Prostate gland (tissue), 2 donors: ENCODE results near the gene ZFHX2.

Experiments used
- POLR2A ChIP-seq: fragments of 450-650 bp; IDR thresholded peaks from one replicate; pipeline ENCODE4 v1.6.1; 2016; ENCODE audit warnings: antibody characterized with exemption, mild to moderate bottlenecking
- TF ChIP-seq, protein P1 (sequence below), 4 experiments: fragments of 200-600 bp in 2 of 4; fragments of 450-650 bp in 2 of 4; sonication (generic) in 2 of 4; IDR thresholded peaks; 1 replicate in 3 of 4; 2 replicates in 1 of 4; pipeline ENCODE4 v1.5.1; 2016 to 2019; ENCODE audit warnings: antibody characterized with exemption in 4 of 4, mild to moderate bottlenecking in 2 of 4, moderate library complexity in 2 of 4

DNA sequence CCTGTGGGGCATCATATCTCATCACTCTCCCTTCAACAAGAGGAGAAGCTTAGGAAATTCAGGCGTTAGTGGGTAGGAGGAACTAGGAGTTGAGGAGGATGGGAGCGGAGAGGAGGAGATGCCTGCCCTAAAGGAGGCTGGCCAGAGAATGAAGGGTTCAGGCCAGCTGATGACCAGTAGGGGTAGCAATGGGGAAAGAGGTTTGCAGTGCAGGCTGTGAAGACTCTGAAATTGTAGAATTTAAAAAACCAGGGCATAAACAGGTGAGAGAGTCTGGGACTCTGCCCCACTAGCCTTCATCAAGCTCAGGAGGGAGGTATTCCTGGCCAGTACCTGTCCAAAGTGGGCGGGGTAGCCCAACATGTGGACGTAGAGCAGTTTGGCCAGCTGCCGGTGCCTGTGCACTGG, 15.2 kb upstream of the ZFHX2 start:
- TF ChIP-seq, protein P1, sequence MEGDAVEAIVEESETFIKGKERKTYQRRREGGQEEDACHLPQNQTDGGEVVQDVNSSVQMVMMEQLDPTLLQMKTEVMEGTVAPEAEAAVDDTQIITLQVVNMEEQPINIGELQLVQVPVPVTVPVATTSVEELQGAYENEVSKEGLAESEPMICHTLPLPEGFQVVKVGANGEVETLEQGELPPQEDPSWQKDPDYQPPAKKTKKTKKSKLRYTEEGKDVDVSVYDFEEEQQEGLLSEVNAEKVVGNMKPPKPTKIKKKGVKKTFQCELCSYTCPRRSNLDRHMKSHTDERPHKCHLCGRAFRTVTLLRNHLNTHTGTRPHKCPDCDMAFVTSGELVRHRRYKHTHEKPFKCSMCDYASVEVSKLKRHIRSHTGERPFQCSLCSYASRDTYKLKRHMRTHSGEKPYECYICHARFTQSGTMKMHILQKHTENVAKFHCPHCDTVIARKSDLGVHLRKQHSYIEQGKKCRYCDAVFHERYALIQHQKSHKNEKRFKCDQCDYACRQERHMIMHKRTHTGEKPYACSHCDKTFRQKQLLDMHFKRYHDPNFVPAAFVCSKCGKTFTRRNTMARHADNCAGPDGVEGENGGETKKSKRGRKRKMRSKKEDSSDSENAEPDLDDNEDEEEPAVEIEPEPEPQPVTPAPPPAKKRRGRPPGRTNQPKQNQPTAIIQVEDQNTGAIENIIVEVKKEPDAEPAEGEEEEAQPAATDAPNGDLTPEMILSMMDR (IDR thresholded peaks at IDR 0.05) = no peak
- TF ChIP-seq POLR2A = no peak
